Endometrial microvascular endothelial cells (primary cell): ENCODE measurements around the gene AKAP13. TPM values are rescaled to one million over a fixed set of nuclear protein-coding genes. Genes with fewer than 3 reads are reported as not detected.

Source experiments
- in situ Hi-C: cut with HindIII; loops from 2 replicates; pipeline ENCODE4 v1.10.0; 2017; ENCODE audit warnings: low sequenced_read_pairs, low pct_unique_long_range_greater_than_20kb; ENCODE audit errors: inconsistent ontology term
- total RNA-seq: library from RNA; depleted of rRNA; stranded (reverse); fragments of >200 nt; gene quantifications from one replicate; pipeline ENCODE4 v1.2.3, GENCODE V29; 2015; ENCODE audit errors: inconsistent ontology term

AKAP13 gene
- total RNA-seq, 1 donor from 2014 or later = 27.7 TPM

GRCh38 chr15:85404176-85404917, 23.9 kb downstream of the AKAP13 start:
- in situ Hi-C loops = no loop called here

- in situ Hi-C loops = no loop called here
These were observed 24.8 kb downstream of the AKAP13 start for GRCh38 chr15:85404918-85405866.

DNA sequence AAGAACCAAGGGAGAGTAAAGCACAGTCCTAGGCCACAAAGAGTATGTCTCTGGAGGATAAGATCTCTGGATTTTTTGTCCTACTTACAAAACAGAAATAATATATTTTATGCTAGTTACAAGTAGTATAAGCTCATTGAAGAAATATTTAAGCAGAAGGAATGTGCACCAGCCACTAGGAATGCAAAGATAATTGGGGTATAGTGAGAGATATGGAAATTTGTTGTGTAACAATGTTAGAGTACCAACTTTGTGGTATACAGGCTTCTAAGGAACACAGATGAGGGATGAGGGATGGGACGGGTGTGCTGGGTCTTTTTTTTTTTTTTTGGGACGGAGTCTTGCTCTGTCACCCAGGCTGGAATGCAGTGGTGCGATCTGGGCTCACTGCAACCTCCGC, 26.5 kb downstream of the AKAP13 start:
- in situ Hi-C loops = no loop called here

DNA sequence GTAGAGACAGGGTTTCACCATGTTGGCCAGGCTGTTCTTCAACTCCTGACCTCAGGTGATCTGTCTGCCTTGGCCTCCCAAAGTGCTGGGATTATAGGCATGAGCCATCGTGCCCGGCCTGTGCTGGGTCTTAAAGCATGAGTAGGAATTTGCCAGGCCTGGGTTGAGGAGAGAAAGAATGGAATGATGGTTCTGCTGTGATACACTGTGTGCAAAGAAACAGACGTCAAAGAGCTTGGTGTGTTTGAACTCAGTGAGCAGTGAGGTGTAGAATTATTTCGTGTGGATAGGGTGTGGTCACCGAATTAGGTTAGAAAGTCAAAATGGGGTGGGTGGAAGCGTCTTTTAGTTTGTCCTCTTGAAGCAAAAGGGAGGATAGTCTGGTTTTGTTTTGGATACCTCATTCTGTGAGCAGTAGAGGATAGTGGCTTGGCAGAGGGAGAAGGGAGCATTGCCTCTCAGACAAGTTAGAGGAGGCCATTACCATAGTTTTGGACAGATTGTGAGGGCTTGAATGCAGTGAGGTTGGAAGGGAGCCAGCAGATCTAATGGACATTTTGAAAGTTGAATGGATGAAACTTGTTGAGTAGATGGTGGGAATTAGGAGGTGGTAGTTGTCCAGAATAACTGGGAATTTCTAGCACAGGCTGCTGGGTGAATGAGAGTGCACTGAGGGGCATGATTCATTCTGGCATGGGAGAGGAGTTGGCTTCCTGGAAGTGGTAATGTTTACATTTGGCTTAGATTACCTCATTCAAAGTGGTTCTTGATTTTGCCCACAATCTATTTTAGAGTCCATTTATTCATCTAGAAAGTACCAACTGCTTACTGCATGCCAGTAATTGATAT, 27.2 kb downstream of the AKAP13 start:
- in situ Hi-C loops = no loop called here

DNA sequence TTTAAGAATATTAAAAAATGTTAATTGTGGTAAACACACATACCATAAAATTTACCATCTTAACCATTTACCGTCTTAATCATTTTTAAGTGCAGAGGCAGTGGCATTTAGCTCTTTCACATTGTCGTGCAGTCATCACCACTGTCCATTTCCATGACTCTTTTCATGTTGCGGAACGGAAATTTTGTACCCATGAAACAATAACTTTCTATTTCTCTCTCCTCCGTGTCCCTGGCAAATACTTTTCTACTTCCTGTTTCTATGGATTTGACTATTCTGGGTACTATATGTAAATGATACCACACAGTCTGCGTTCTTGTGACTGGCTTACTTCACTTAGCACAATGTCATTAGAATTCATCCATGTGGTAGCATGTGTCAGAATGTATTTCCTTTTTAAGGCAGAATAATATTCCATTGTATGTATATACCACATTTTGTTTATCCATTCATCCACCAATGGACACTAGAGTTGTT, 27.9 kb downstream of the AKAP13 start:
- in situ Hi-C loops = no loop called here

DNA sequence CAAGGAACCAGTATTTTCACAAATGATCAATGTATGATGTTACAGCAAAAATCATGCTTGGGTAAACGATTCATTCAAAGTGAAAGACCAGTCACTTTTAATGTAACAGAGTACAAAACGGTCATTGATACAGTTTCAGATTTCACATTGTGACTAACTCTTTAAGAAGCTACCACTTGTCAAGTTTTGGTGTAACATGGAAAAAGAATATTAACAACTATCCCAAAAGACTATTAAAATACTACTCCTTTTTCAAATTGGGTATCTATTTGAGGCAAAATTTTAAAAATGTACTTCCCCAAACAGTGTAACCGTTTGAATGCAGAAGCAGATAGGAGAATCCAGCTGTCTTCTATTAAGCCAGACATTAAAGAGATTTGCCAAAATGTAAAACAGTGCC, 31.7 kb downstream of the AKAP13 start:
- in situ Hi-C loops = no loop called here

GRCh38 chr15:85412956-85413854, 32.8 kb downstream of the AKAP13 start:
- in situ Hi-C loops = no loop called here

DNA sequence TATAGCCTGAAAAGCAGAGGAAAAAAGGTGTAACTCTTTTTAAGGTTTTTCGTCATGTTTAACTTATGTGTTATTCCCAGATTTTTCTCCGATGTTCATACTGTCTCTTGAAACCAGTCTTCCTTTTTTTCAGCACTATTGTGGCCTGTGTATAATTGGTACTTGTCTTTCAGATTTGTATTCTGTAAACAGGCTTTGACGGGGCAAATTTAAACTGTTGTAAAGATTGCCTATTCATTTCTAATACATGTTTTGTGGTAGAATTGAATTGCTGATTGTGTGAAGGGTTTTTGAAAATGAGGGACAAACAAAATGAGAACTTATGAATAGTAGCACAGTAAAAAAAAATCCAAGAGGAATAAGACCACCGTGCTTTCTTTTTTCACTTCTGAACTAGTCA, 33.6 kb downstream of the AKAP13 start:
- in situ Hi-C loops = no loop called here

GRCh38 chr15:85414495-85414894, 34.1 kb downstream of the AKAP13 start:
- in situ Hi-C loops = no loop called here

GRCh38 chr15:85414991-85415390, 34.6 kb downstream of the AKAP13 start:
- in situ Hi-C loops = no loop called here

- in situ Hi-C loops = no loop called here
These were observed 35.4 kb downstream of the AKAP13 start for GRCh38 chr15:85415783-85416182.

DNA sequence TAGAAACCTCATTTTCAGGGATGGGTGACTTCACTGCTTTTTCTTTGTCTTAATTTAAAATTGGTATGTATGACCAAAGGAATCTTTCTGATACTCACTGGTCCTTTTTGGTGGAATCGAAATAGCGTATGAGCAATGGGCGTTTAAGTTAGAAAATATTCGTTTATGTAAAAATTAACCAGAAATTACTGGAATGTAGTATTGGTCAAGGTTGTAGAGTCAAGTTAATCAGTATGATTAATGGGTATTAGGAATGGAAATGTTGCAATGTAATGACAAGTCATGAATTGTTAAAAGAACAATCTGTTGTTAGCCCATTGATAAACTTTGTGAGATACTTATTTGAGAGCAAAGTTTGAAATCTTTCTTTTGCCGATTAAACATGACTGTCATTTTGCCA, 36.9 kb downstream of the AKAP13 start:
- in situ Hi-C loops = no loop called here

DNA sequence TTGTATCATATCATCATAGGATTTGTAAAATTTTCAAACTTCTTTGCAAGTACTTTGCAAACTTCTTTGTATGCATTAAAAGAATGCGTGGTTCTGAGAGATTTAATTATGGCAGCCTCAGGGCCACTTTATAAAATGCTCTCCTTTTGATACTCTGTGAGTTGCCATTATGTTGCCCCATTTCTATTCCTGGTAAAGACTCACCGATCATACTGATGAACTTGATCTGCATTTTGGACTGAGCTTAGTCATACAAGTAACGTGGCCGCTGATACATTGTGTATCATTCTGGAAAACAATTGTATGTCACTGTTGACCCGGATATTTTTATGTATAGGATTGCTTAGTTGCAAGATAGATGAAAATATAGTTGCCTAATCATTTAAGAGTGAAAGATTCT, 38.8 kb downstream of the AKAP13 start:
- in situ Hi-C loops = no loop called here

- in situ Hi-C loops = no loop called here
These were observed 40.9 kb downstream of the AKAP13 start for GRCh38 chr15:85421116-85421925.

DNA sequence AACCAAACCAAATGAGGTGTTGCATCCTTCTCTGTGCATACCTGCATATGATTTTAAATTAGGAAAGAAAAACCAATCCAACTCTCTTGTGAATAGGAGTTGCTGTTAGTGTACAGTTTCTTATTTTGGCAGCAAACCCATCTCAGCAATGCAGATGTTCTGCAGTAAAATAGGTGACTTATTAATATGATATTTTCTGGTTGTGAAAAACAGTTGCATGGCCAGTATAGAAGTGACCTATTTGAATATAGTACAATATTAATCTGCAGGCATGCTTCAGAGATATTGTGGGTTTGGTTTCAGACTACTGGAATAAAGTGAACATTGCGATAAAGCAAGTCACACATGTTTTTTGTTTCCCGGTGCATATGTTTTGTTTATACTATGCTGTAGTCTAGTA, 42.2 kb downstream of the AKAP13 start:
- in situ Hi-C loops = no loop called here

DNA sequence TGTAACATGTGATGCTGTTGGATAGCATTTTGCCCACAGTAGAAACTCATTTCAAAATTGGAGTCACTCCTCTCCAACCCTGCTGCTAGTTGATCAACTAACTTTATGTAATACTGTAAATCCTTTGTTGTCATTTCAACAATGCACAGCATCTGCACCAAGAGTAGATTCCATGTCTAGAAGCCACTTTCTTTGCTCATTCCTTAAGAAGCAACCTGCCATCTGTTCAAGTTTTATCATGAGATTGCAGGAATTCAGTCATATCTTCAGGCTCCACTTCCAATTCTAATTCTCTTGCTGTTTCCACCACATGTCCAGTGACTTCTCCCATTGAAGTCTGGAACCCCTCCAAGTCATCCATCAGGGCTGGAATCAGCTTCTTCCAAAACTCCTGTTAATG, 42.9 kb downstream of the AKAP13 start:
- in situ Hi-C loops = no loop called here

GRCh38 chr15:85424154-85424553, 43.8 kb downstream of the AKAP13 start:
- in situ Hi-C loops = no loop called here
